K562 (cell line): ENCODE results near the gene FXYD4. TPM values are rescaled to one million over a fixed set of nuclear protein-coding genes. Genes with fewer than 3 reads are reported as not detected.

ENCODE experiments used
- CBFA2T2 ChIP-seq: fragments of 450-650 bp; conservative IDR thresholded peaks from 2 replicates; pipeline ENCODE4 v1.6.1; 2017; ENCODE audit warnings: mild to moderate bottlenecking
- CGGBP1 ChIP-seq: fragments of 250-450 bp; sonication (Bioruptor Pico); IDR thresholded peaks from 2 replicates; pipeline ENCODE4 v1.9.0; 2021; ENCODE audit warnings: mild to moderate bottlenecking
- CXXC5 ChIP-seq: fragments of 250-450 bp; sonication (Bioruptor Pico); IDR thresholded peaks from 2 replicates; pipeline ENCODE4 v1.8.0; 2022; ENCODE audit warnings: inconsistent platforms, mild to moderate bottlenecking, moderate library complexity
- EP300 ChIP-seq: IDR thresholded peaks from 2 replicates; pipeline ENCODE4 v1.6.1; 2012; ENCODE audit warnings: low read length, improper control_type of control experiment
- ETV5 ChIP-seq: sonication (generic); formaldehyde crosslinking; IDR thresholded peaks from 2 replicates; pipeline ENCODE4 v1.4.0; 2020; ENCODE audit warnings: low read depth, mild to moderate bottlenecking, missing genetic modification reagents
- EZH2 ChIP-seq: IDR thresholded peaks from 2 replicates; pipeline ENCODE4 v1.6.1; 2012; ENCODE audit warnings: low read depth, mild to moderate bottlenecking, inconsistent platforms, low read length, borderline replicate concordance
- KHSRP ChIP-seq: fragments of 450-650 bp; IDR thresholded peaks from 2 replicates; pipeline ENCODE4 v1.6.1; 2017
- MTA1 ChIP-seq: fragments of 450-650 bp; IDR thresholded peaks from 2 replicates; pipeline ENCODE4 v1.6.1; 2017; ENCODE audit warnings: borderline replicate concordance
- MTF1 ChIP-seq: fragments of 250-450 bp; sonication (Bioruptor Pico); IDR thresholded peaks from 2 replicates; pipeline ENCODE4 v1.9.0; 2021; ENCODE audit warnings: moderate library complexity, mild to moderate bottlenecking, inconsistent platforms, borderline replicate concordance
- NEUROD1 ChIP-seq: fragments of 150-350 bp; IDR thresholded peaks from 2 replicates; pipeline ENCODE4 v1.6.1; 2014; ENCODE audit warnings: borderline replicate concordance, low read length, low read depth; ENCODE audit not compliant: partially characterized antibody
- PRPF4 ChIP-seq: fragments of 200-400 bp; formaldehyde crosslinking; IDR thresholded peaks from one replicate; pipeline ENCODE4 v1.6.1; 2017; ENCODE audit warnings: low read length, low read depth, mild to moderate bottlenecking; ENCODE audit not compliant: insufficient read depth, poor library complexity, severe bottlenecking
- SIRT6 ChIP-seq: IDR thresholded peaks from one replicate; pipeline ENCODE4 v1.6.1; 2012; ENCODE audit warnings: low read depth, mild to moderate bottlenecking, control low read depth, inconsistent platforms, low read length, moderate library complexity
- TEAD2 ChIP-seq: fragments of 450-650 bp; IDR thresholded peaks from 2 replicates; pipeline ENCODE4 v1.6.1; 2016; ENCODE audit warnings: missing genetic modification characterization, control low read depth, missing compliant biosample characterization
- TFAM ChIP-seq: fragments of 250-450 bp; sonication (Bioruptor Pico); conservative IDR thresholded peaks from 2 replicates; pipeline ENCODE4 v1.5.0; 2021; ENCODE audit warnings: mild to moderate bottlenecking, moderate library complexity
- WHSC1 ChIP-seq: IDR thresholded peaks from one replicate; pipeline ENCODE4 v1.6.1; 2012; ENCODE audit warnings: low read length, control low read depth, inconsistent platforms
- ZBTB11 ChIP-seq, 3 experiments: fragments of 200-800 bp in 1 of 3; fragments of 250-450 bp in 1 of 3; fragments of 450-650 bp in 1 of 3; sonication (Bioruptor Pico) in 1 of 3; sonication (Bioruptor generic) in 1 of 3; formaldehyde crosslinking in 1 of 3; IDR thresholded peaks; 2 replicates each; pipeline versions ENCODE4 v1.6.1 to v1.8.0; 2016 to 2022; ENCODE audit warnings: mild to moderate bottlenecking in 2 of 3, missing genetic modification characterization in 2 of 3, missing compliant biosample characterization in 1 of 3, moderate library complexity in 1 of 3
- ZC3H8 ChIP-seq: fragments of 450-650 bp; IDR thresholded peaks from 2 replicates; pipeline ENCODE4 v1.6.1; 2017
- ZNF232 ChIP-seq: sonication (generic); formaldehyde crosslinking; IDR thresholded peaks from 2 replicates; pipeline ENCODE4 v1.8.0; 2022; ENCODE audit warnings: mild to moderate bottlenecking, missing genetic modification reagents
- ZNF253 ChIP-seq: fragments of 250-450 bp; sonication (Bioruptor Pico); conservative IDR thresholded peaks from 2 replicates; pipeline ENCODE4 v1.6.1; 2021; ENCODE audit warnings: mild to moderate bottlenecking
- ZNF282 ChIP-seq: sonication (generic); formaldehyde crosslinking; IDR thresholded peaks from 2 replicates; pipeline ENCODE4 v1.8.1; 2023; ENCODE audit warnings: missing genetic modification reagents
- ZNF384 ChIP-seq: IDR thresholded peaks from 2 replicates; pipeline ENCODE4 v1.6.1; 2012; ENCODE audit warnings: low read depth, low read length, improper control_type of control experiment
- ZNF445 ChIP-seq: fragments of 250-450 bp; sonication (Bioruptor Pico); IDR thresholded peaks from 2 replicates; pipeline ENCODE4 v1.4.0; 2020; ENCODE audit warnings: low read depth, mild to moderate bottlenecking, moderate library complexity
- polyA plus RNA-seq, 8 experiments: library from polyadenylated mRNA; depleted of rRNA in 4 of 8; stranded (reverse) in 5 of 8; unstranded in 3 of 8; fragments of >200 nt; fragmentation: Nextera tagmentation in 2 of 8; fragmentation: Illumina TruSeq in 1 of 8; extraction: Ambion mirVana in 2 of 8; extraction: Trizol in 1 of 8; gene quantifications; 2 replicates each; pipeline versions ENCODE4 v1.2.1 to v1.2.3, GENCODE V29; 2011 to 2014; ENCODE audit warnings: inconsistent platforms in 1 of 8, missing spikeins in 1 of 8
- total RNA-seq, 7 experiments: library from RNA; depleted of rRNA in 6 of 7; stranded (reverse); fragments of >200 nt in 6 of 7; fragmentation: Illumina TruSeq in 2 of 7; extraction: Trizol in 2 of 7; gene quantifications; 2 replicates each; pipeline versions ENCODE4 v1.2.1 to v1.2.3, GENCODE V29; 2011 to 2021; ENCODE audit warnings: low replicate concordance in 1 of 7
- TF ChIP-seq, protein P1 (sequence below): fragments of 200-800 bp; sonication (Bioruptor generic); IDR thresholded peaks from 2 replicates; pipeline ENCODE4 v1.6.1; 2017; ENCODE audit warnings: missing genetic modification characterization, missing compliant biosample characterization
- TF ChIP-seq, protein P2 (sequence below): fragments of 250-450 bp; sonication (Bioruptor Pico); IDR thresholded peaks from 2 replicates; pipeline ENCODE4 v1.8.0; 2022; ENCODE audit warnings: moderate library complexity, mild to moderate bottlenecking, inconsistent platforms

Gene FXYD4
- total and polyA plus RNA-seq, 9 of the 15 experiments (the other 6 are each of a cell fraction or from before 2014, with no cell fraction given), result not detected

GRCh38 chr10:43396928-43397624 is 25.6 kb downstream of the FXYD4 start (continued):
- TF ChIP-seq CXXC5 (CRISPR knock-in tag) (peak; percentile 98), ZNF384 (peak; percentile 3; the same call in 1 of the 2 replicates), KHSRP (no peak), EZH2 (no peak), PRPF4 (peak; percentile 46), ZNF282 (CRISPR knock-in tag) (peak; percentile 84; the same call in 1 of the 2 replicates), ZBTB11 (CRISPR knock-in tag; IDR thresholded peaks at IDR 0.05) (peak in 2 of 3 experiments; percentile 50 to 86; a peak in 2 of 6 replicates), ZNF232 (CRISPR knock-in tag) (peak; percentile 99), ZNF253 (no peak), MTA1 (peak; percentile 65; the same call in 1 of the 2 replicates), ZNF445 (CRISPR knock-in tag) (no peak), ETV5 (peak; percentile 93), MTF1 (CRISPR knock-in tag) (no peak), ZC3H8 (no peak), EP300 (0 out of 2 replicates have a peak, but pooled peaks have one; percentile 13), WHSC1 (no peak), TFAM (no peak), TEAD2 (tag) (peak; percentile 27; the same call in 1 of the 2 replicates), CBFA2T2 (peak; percentile 63), CGGBP1 (CRISPR knock-in tag) (no peak), NEUROD1 (peak; percentile 65), SIRT6 (no peak)
- TF ChIP-seq, protein P1, sequence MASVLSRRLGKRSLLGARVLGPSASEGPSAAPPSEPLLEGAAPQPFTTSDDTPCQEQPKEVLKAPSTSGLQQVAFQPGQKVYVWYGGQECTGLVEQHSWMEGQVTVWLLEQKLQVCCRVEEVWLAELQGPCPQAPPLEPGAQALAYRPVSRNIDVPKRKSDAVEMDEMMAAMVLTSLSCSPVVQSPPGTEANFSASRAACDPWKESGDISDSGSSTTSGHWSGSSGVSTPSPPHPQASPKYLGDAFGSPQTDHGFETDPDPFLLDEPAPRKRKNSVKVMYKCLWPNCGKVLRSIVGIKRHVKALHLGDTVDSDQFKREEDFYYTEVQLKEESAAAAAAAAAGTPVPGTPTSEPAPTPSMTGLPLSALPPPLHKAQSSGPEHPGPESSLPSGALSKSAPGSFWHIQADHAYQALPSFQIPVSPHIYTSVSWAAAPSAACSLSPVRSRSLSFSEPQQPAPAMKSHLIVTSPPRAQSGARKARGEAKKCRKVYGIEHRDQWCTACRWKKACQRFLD, result peak; percentile 94
- TF ChIP-seq, protein P2, sequence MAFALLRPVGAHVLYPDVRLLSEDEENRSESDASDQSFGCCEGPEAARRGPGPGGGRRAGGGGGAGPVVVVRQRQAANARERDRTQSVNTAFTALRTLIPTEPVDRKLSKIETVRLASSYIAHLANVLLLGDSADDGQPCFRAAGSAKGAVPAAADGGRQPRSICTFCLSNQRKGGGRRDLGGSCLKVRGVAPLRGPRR (CRISPR knock-in tag), result no peak
